ENCODE data around the gene SELENOS. TPM values are rescaled to one million over a fixed set of nuclear protein-coding genes. Genes with fewer than 3 reads are reported as not detected.

Gene SELENOS
- total and polyA plus RNA-seq, 9 of the 15 experiments (the other 6 are each of a cell fraction or from before 2014, with no cell fraction given), result 24.9 to 57.4 (median 47.9) TPM

DNA sequence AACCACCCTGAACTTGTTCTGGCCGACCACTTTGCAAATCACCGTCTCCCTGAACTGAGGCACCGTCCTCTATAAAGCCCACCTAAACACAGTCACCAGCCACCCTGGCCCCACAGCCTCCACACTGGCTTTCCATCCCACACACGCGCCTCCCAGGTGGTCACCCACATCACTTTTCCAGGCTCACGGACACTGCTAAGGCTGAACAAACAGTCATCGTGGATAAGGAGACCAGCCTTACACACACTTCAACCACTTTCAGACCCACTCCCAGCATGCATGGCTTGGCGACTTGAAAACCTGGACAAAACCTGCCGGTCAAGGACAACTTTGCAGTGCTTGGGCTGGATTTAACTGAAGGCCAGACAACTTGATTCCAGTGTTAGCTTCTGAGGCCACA, 33.9 kb downstream of the SELENOS start:
- H3K4me1 ChIP-seq (replicated peaks in 1 of 2; ENCODE audit: control insufficient read depth in 2 of 2, insufficient read depth in 2 of 2, low read length in 2 of 2), result no peaks in the 10 kb centered on the region; a peak in 2 of 5 replicates
- no TSS peak for BruUV-seq (replicated peaks)
- FAIRE-seq (no peak), ATAC-seq (no peak), DNase-seq (ENCODE audit: extremely low read depth in 1 of 4, low spot score in 3 of 4) (no peak)
- POLR2A ChIA-PET, result interaction anchor here (0.7 kb wide), 1 partner anchor 88 kb away, joined by 3 read pairs; no protein-coding TSS in a partner anchor
- no peak overlapping the region for H3K27ac ChIP-seq (ENCODE audit: extremely low read depth, low read depth, low read length)
- intact Hi-C loops (cut with micrococcal nuclease), result no loop called here
- H3K4me2 ChIP-seq (ENCODE audit: insufficient read depth, low read length), result no peak overlapping the region
- no peaks in the 10 kb centered on the region for H3K9me3 ChIP-seq (replicated peaks; ENCODE audit: control insufficient read depth, insufficient read depth, low read depth, low read length)
- no peak overlapping the region for H2AFZ ChIP-seq (ENCODE audit: low read depth, low read length)
- in situ Hi-C loops (cut with MboI), result no loop called here
- peaks cover 89% of the 10 kb centered on the region for H3K79me2 ChIP-seq (ENCODE audit: control insufficient read depth, insufficient read depth, low read length)
- H3K27me3 ChIP-seq (ENCODE audit: control insufficient read depth in 2 of 2, insufficient read depth in 2 of 2, low read length in 2 of 2), result no peaks in the 10 kb centered on the region
- WGBS (ENCODE audit: insufficient coverage, low coverage, missing lambda C conversion rate), result 86% methylated on average over 8 of the region's 9 CpGs
- CTCF ChIA-PET (ENCODE audit: low intra/inter-chr PET ratio), result no interaction called here
- peaks cover 12% of the 10 kb centered on the region for H4K20me1 ChIP-seq (replicated peaks; ENCODE audit: control insufficient read depth, insufficient read depth, low read length)
- H3K36me3 ChIP-seq (ENCODE audit: control insufficient read depth, insufficient read depth, low read length), result peaks cover 14% of the 10 kb centered on the region; the same call in 2 of the 3 replicates
- no peak overlapping the region for H3K4me3 ChIP-seq
- no peak overlapping the region for H3K9ac ChIP-seq (ENCODE audit: insufficient read depth in 1 of 2, low read depth in 2 of 2, low read length in 2 of 2)
- H3K9me1 ChIP-seq (ENCODE audit: control insufficient read depth, insufficient read depth, low read length), result no peaks in the 10 kb centered on the region
- TF ChIP-seq KHSRP (IDR thresholded peaks at IDR 0.05), result no peak
- no peak for TF ChIP-seq CTBP1 (IDR thresholded peaks at IDR 0.05; ENCODE audit: borderline replicate concordance)
- no peak for TF ChIP-seq ZNF239 (CRISPR knock-in tag; IDR thresholded peaks at IDR 0.05)
- no peak for TF ChIP-seq ZNF507 (tag; conservative IDR thresholded peaks at IDR 0.05)
- TF ChIP-seq RBM17 (IDR thresholded peaks at IDR 0.05; ENCODE audit: borderline replicate concordance, low read depth, low read length), result no peak
- TF ChIP-seq, protein P1, sequence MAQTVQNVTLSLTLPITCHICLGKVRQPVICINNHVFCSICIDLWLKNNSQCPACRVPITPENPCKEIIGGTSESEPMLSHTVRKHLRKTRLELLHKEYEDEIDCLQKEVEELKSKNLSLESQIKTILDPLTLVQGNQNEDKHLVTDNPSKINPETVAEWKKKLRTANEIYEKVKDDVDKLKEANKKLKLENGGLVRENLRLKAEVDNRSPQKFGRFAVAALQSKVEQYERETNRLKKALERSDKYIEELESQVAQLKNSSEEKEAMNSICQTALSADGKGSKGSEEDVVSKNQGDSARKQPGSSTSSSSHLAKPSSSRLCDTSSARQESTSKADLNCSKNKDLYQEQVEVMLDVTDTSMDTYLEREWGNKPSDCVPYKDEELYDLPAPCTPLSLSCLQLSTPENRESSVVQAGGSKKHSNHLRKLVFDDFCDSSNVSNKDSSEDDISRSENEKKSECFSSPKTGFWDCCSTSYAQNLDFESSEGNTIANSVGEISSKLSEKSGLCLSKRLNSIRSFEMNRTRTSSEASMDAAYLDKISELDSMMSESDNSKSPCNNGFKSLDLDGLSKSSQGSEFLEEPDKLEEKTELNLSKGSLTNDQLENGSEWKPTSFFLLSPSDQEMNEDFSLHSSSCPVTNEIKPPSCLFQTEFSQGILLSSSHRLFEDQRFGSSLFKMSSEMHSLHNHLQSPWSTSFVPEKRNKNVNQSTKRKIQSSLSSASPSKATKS (CRISPR knock-in tag; IDR thresholded peaks at IDR 0.05), result no peak
- no peak for TF ChIP-seq SUPT5H (IDR thresholded peaks at IDR 0.05)
- TF ChIP-seq MTF1 (CRISPR knock-in tag; IDR thresholded peaks at IDR 0.05; ENCODE audit: borderline replicate concordance), result no peak
- TF ChIP-seq TCFL5 (CRISPR knock-in tag; conservative IDR thresholded peaks at IDR 0.05), result no peak
- no peak for TF ChIP-seq TBP (optimal IDR thresholded peaks at IDR 0.05; ENCODE audit: low read depth, low read length)
- TF ChIP-seq ZNF785 (CRISPR knock-in tag; IDR thresholded peaks at IDR 0.05), result no peak
- no peak for TF ChIP-seq DMBX1 (CRISPR knock-in tag; IDR thresholded peaks at IDR 0.05; ENCODE audit: borderline replicate concordance)
- TF ChIP-seq, protein P2, sequence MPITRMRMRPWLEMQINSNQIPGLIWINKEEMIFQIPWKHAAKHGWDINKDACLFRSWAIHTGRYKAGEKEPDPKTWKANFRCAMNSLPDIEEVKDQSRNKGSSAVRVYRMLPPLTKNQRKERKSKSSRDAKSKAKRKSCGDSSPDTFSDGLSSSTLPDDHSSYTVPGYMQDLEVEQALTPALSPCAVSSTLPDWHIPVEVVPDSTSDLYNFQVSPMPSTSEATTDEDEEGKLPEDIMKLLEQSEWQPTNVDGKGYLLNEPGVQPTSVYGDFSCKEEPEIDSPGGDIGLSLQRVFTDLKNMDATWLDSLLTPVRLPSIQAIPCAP (CRISPR knock-in tag; IDR thresholded peaks at IDR 0.05; ENCODE audit: borderline replicate concordance), result no peak
- TF ChIP-seq, protein P3, sequence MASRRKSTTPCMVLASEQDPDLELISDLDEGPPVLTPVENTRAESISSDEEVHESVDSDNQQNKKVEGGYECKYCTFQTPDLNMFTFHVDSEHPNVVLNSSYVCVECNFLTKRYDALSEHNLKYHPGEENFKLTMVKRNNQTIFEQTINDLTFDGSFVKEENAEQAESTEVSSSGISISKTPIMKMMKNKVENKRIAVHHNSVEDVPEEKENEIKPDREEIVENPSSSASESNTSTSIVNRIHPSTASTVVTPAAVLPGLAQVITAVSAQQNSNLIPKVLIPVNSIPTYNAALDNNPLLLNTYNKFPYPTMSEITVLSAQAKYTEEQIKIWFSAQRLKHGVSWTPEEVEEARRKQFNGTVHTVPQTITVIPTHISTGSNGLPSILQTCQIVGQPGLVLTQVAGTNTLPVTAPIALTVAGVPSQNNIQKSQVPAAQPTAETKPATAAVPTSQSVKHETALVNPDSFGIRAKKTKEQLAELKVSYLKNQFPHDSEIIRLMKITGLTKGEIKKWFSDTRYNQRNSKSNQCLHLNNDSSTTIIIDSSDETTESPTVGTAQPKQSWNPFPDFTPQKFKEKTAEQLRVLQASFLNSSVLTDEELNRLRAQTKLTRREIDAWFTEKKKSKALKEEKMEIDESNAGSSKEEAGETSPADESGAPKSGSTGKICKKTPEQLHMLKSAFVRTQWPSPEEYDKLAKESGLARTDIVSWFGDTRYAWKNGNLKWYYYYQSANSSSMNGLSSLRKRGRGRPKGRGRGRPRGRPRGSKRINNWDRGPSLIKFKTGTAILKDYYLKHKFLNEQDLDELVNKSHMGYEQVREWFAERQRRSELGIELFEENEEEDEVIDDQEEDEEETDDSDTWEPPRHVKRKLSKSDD (conservative IDR thresholded peaks at IDR 0.05; ENCODE audit: low read length), result no peak
- TF ChIP-seq, protein P4, sequence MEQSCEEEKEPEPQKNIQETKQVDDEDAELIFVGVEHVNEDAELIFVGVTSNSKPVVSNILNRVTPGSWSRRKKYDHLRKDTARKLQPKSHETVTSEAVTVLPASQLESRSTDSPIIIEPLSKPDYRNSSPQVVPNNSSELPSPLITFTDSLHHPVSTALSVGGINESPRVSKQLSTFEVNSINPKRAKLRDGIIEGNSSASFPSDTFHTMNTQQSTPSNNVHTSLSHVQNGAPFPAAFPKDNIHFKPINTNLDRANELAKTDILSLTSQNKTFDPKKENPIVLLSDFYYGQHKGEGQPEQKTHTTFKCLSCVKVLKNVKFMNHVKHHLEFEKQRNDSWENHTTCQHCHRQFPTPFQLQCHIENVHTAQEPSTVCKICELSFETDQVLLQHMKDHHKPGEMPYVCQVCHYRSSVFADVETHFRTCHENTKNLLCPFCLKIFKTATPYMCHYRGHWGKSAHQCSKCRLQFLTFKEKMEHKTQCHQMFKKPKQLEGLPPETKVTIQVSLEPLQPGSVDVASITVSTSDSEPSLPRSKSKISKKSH (CRISPR knock-in tag; IDR thresholded peaks at IDR 0.05), result no peak
- TF ChIP-seq, protein P5, sequence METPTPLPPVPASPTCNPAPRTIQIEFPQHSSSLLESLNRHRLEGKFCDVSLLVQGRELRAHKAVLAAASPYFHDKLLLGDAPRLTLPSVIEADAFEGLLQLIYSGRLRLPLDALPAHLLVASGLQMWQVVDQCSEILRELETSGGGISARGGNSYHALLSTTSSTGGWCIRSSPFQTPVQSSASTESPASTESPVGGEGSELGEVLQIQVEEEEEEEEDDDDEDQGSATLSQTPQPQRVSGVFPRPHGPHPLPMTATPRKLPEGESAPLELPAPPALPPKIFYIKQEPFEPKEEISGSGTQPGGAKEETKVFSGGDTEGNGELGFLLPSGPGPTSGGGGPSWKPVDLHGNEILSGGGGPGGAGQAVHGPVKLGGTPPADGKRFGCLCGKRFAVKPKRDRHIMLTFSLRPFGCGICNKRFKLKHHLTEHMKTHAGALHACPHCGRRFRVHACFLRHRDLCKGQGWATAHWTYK (CRISPR knock-in tag; IDR thresholded peaks at IDR 0.05), result no peak

Data from K562 (cell line).